Fibroblast of mammary gland (primary cell): ENCODE results near the gene FCMR.

ENCODE experiments used
- DNase-seq: peaks from one replicate; pipeline ENCODE4 v3.0.0-alpha.2; 2010; ENCODE audit warnings: low read depth
- H3K4me3 ChIP-seq: 2 replicates; pipeline ENCODE4 v1.5.1; 2011; ENCODE audit warnings: low read depth, mild to moderate bottlenecking, low read length, moderate library complexity; ENCODE audit not compliant: control insufficient read depth
- TF ChIP-seq, protein P1 (sequence below): conservative IDR thresholded peaks from 2 replicates; pipeline ENCODE4 v1.5.1; 2011; ENCODE audit warnings: low read depth, low read length, inconsistent platforms; ENCODE audit not compliant: control insufficient read depth, insufficient read depth

FCMR gene

GRCh38 chr1:206963740-206964139 is 42.0 kb upstream of the FCMR start:
- H3K4me3 ChIP-seq = no peak overlapping the region
- TF ChIP-seq, protein P1, sequence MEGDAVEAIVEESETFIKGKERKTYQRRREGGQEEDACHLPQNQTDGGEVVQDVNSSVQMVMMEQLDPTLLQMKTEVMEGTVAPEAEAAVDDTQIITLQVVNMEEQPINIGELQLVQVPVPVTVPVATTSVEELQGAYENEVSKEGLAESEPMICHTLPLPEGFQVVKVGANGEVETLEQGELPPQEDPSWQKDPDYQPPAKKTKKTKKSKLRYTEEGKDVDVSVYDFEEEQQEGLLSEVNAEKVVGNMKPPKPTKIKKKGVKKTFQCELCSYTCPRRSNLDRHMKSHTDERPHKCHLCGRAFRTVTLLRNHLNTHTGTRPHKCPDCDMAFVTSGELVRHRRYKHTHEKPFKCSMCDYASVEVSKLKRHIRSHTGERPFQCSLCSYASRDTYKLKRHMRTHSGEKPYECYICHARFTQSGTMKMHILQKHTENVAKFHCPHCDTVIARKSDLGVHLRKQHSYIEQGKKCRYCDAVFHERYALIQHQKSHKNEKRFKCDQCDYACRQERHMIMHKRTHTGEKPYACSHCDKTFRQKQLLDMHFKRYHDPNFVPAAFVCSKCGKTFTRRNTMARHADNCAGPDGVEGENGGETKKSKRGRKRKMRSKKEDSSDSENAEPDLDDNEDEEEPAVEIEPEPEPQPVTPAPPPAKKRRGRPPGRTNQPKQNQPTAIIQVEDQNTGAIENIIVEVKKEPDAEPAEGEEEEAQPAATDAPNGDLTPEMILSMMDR = no peak
- no peak for DNase-seq

DNA sequence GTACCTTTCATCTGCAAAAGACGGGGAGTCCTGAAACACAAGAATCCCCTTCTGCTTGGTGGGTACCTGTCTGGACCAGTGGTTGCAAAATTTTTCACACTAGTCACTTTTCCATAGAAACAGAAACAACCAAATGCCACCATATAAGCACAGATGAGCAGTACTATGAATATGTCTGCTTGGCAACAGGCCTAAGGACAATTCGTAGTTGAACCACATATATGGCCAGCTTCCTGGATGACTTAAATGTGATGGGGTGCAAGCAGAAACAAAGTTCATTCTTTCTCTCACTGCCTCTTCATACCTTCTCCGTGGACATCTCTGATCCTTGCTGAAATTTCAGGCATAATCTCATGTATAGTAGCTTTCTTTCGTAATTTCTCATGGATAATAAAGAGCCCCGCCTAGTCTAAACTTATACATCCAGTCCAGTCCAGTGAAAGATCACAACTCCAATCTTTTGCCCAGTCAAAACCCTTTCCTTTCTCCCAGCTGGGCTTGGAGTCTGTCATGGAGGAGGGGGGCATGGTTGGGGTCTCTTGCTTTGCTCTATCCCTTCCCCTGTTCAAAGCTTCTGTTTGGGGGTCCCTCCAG is 41.5 kb upstream of the FCMR start:
- TF ChIP-seq, protein P1 = no peak
- DNase-seq = peak; percentile 30
- H3K4me3 ChIP-seq = no peak overlapping the region

DNA sequence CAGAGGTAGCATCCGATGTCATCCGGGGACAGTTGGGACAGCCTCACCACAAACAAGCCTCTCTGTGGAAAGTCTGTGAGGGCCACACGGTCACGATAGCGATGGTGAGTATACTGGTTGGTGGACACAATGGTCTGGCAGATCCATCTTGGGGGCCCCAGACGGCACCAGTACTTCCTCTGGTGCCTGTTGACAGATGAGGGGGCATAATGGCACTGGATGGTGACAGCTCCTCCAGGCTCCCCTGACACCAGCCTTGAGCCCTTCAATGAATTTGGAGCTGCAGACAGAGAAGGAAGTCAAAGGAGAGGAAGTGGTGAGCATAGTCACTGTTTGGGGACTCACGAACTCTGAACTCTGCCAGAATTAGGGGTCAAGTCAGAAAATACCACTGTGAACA is 40.5 kb upstream of the FCMR start:
- no peak for DNase-seq
- no peak overlapping the region for H3K4me3 ChIP-seq
- TF ChIP-seq, protein P1 = no peak

GRCh38 chr1:206961668-206962067 is 39.9 kb upstream of the FCMR start:
- DNase-seq = no peak
- no peak overlapping the region for H3K4me3 ChIP-seq
- TF ChIP-seq, protein P1 = no peak

- no peak overlapping the region for H3K4me3 ChIP-seq
- TF ChIP-seq, protein P1 = no peak
Measured at GRCh38 chr1:206960676-206961386, 39.1 kb upstream of the FCMR start.

GRCh38 chr1:206958144-206958543 is 36.4 kb upstream of the FCMR start:
- TF ChIP-seq, protein P1 = no peak

More at GRCh38 chr1:206960676-206961386, 39.1 kb upstream of the FCMR start:
- DNase-seq = no peak

More at GRCh38 chr1:206958144-206958543, 36.4 kb upstream of the FCMR start:
- DNase-seq = no peak
- H3K4me3 ChIP-seq = no peak overlapping the region
